Gastrocnemius medialis (tissue), 4 donors: ENCODE data around the gene TAS2R19.
"Not testable (repeated sequence)": the region's sequence is repeated elsewhere in the genome, so short reads cannot be mapped to it uniquely, and the experiment has no call there.

Experiments used
- CTCF ChIP-seq, 5 experiments: fragments of 450-650 bp in 3 of 5; fragments of 200-600 bp in 2 of 5; sonication (generic) in 2 of 5; IDR thresholded peaks in 4 of 5; conservative IDR thresholded peaks in 1 of 5; 1 replicate in 4 of 5; 2 replicates in 1 of 5; pipeline ENCODE4 v1.5.1; 2016 to 2019; ENCODE audit warnings: antibody characterized with exemption in 5 of 5, mild to moderate bottlenecking in 3 of 5, moderate library complexity in 3 of 5
- POLR2A ChIP-seq, 2 donors: fragments of 450-650 bp; IDR thresholded peaks; one replicate each; pipeline ENCODE4 v1.6.1; 2017; ENCODE audit warnings: antibody characterized with exemption in 2 of 2, mild to moderate bottlenecking in 2 of 2, moderate library complexity in 2 of 2

- not testable (repeated sequence) for TF ChIP-seq CTCF (IDR thresholded peaks at IDR 0.05 in 4 of 5, conservative IDR thresholded peaks at IDR 0.05 in 1 of 5); POLR2A (IDR thresholded peaks at IDR 0.05)
These were observed 39.8 kb upstream of the TAS2R19 start, which contains the start of gene TAS2R46 for GRCh38 chr12:11062194-11062593.
